Endothelial cell of umbilical vein (primary cell): ENCODE data around the gene CACNB3. TPM values are rescaled to one million over a fixed set of nuclear protein-coding genes. Genes with fewer than 3 reads are reported as not detected.

Experiments used
- BruUV-seq: library from RNA; stranded (reverse); fragments of 400-500 nt; replicated peaks from 2 replicates; lab custom pipeline; 2021; lab: Mats Ljungman, UMichigan
- CTCF ChIA-PET: fragments of 300-600, 350-600 bp; sonication (Branson Sonifier 250); formaldehyde crosslinking; loops from one replicate; lab custom pipeline; 2021; ENCODE audit warnings: antibody characterized with exemption, inconsistent platforms; lab: Charles Lee
- POLR2A ChIA-PET: fragments of 300-600, 350-600 bp; sonication (Branson Sonifier 250); formaldehyde crosslinking; loops from one replicate; lab custom pipeline; 2021; ENCODE audit warnings: antibody characterized with exemption, inconsistent platforms; lab: Charles Lee
- DNase-seq: peaks from one replicate; pipeline ENCODE4 v3.0.0-alpha.2; 2011; ENCODE audit warnings: low read depth, low spot score
- FAIRE-seq: peaks from 2 replicates; lab custom pipeline; 2011; peaks lifted over from hg19 to GRCh38; lab: Jason Lieb, UNC
- H2AFZ ChIP-seq: 2 replicates; pipeline ENCODE4 v1.6.0; 2012; ENCODE audit warnings: low read depth, low read length, control low read depth, inconsistent platforms
- H3K27ac ChIP-seq: 2 replicates; pipeline ENCODE4 v1.5.1; 2011; ENCODE audit warnings: low read depth, mild to moderate bottlenecking, control low read depth, low read length, moderate library complexity; ENCODE audit not compliant: insufficient read depth
- H3K27me3 ChIP-seq, 2 experiments: 2 replicates each; pipeline versions ENCODE4 v1.6.0 to v1.6.1; 2011; ENCODE audit warnings: low read length in 2 of 2, mixed read lengths in 1 of 2; ENCODE audit not compliant: control insufficient read depth in 2 of 2, insufficient read depth in 2 of 2
- H3K36me3 ChIP-seq, 2 experiments: 2 replicates in 1 of 2; 3 replicates in 1 of 2; pipeline ENCODE4 v1.5.1; 2011; ENCODE audit warnings: low read length in 2 of 2, mild to moderate bottlenecking in 1 of 2, moderate library complexity in 1 of 2; ENCODE audit not compliant: control insufficient read depth in 2 of 2, insufficient read depth in 2 of 2; ENCODE audit errors: extremely low read depth in 1 of 2
- H3K4me1 ChIP-seq: 3 replicates; pipeline ENCODE4 v1.5.1; 2011; ENCODE audit warnings: mild to moderate bottlenecking, low read length; ENCODE audit not compliant: control insufficient read depth, insufficient read depth; ENCODE audit errors: extremely low read depth
- H3K4me2 ChIP-seq: 2 replicates; pipeline ENCODE4 v1.6.1; 2011; ENCODE audit warnings: low read length, control low read depth, mixed read lengths; ENCODE audit not compliant: insufficient read depth
- H3K4me3 ChIP-seq, 3 experiments: fragments of 200-600 bp in 1 of 3; sonication (generic), shearing (Covaris generic) in 1 of 3; replicated peaks in 1 of 3; 2 replicates each; pipeline ENCODE4 v1.5.1; 2011 to 2016; ENCODE audit warnings: control low read depth in 3 of 3, low read length in 3 of 3, mild to moderate bottlenecking in 2 of 3, inconsistent platforms in 1 of 3, low read depth in 1 of 3, moderate library complexity in 1 of 3; ENCODE audit not compliant: insufficient read depth in 1 of 3
- H3K79me2 ChIP-seq: 2 replicates; pipeline ENCODE4 v1.6.0; 2012; ENCODE audit warnings: low read length, inconsistent platforms; ENCODE audit not compliant: control insufficient read depth, insufficient read depth
- H3K9ac ChIP-seq: replicated peaks from 2 replicates; pipeline ENCODE3; 2011; ENCODE audit warnings: low read length, control low read depth; ENCODE audit not compliant: insufficient read depth; ENCODE audit errors: extremely low read depth
- H3K9me1 ChIP-seq: replicated peaks from 3 replicates; pipeline ENCODE4 v1.6.0; 2011; ENCODE audit warnings: mild to moderate bottlenecking, low read length; ENCODE audit not compliant: control insufficient read depth, insufficient read depth; ENCODE audit errors: extremely low read depth
- H3K9me3 ChIP-seq: replicated peaks from 2 replicates; pipeline ENCODE4 v1.5.1; 2012; ENCODE audit warnings: low read length, inconsistent platforms; ENCODE audit not compliant: control insufficient read depth, insufficient read depth
- H4K20me1 ChIP-seq: replicated peaks from 2 replicates; pipeline ENCODE3; 2011; ENCODE audit warnings: mild to moderate bottlenecking, low read length; ENCODE audit not compliant: control insufficient read depth, insufficient read depth; ENCODE audit errors: extremely low read depth
- CTCF ChIP-seq, 2 donors: IDR thresholded peaks; 1 replicate in 1 of 2; 2 replicates in 1 of 2; pipeline ENCODE4 v1.5.1; 2011; ENCODE audit warnings: low read length in 2 of 2, mild to moderate bottlenecking in 2 of 2, moderate library complexity in 2 of 2, control low read depth in 1 of 2, inconsistent platforms in 1 of 2, low read depth in 1 of 2; ENCODE audit not compliant: insufficient read depth in 1 of 2; ENCODE audit errors: extremely low read depth in 1 of 2
- EZH2 ChIP-seq: IDR thresholded peaks from 2 replicates; pipeline ENCODE4 v1.6.1; 2012; ENCODE audit warnings: borderline replicate concordance, low read depth, mild to moderate bottlenecking, moderate library complexity, low read length, inconsistent platforms; ENCODE audit not compliant: severe bottlenecking
- FOS ChIP-seq: IDR thresholded peaks from 2 replicates; pipeline ENCODE4 v1.6.1; 2011; ENCODE audit warnings: mild to moderate bottlenecking, low read length, moderate library complexity, borderline replicate concordance; ENCODE audit not compliant: insufficient read depth
- GATA2 ChIP-seq: IDR thresholded peaks from 2 replicates; pipeline ENCODE4 v1.7.0; 2011; ENCODE audit warnings: low read depth, mild to moderate bottlenecking, moderate library complexity, mixed read lengths, low read length; ENCODE audit not compliant: insufficient read length, insufficient read depth
- JUN ChIP-seq: IDR thresholded peaks from 2 replicates; pipeline ENCODE4 v1.6.1; 2011; ENCODE audit warnings: borderline replicate concordance, low read depth; ENCODE audit not compliant: insufficient read length, insufficient read depth
- MAX ChIP-seq: IDR thresholded peaks from 2 replicates; pipeline ENCODE4 v1.6.1; 2011; ENCODE audit not compliant: insufficient read depth, insufficient read length
- MYC ChIP-seq: IDR thresholded peaks from one replicate; pipeline ENCODE4 v1.6.1; 2011; ENCODE audit warnings: mild to moderate bottlenecking, low read depth, low read length
- POLR2A ChIP-seq: IDR thresholded peaks from 2 replicates; pipeline ENCODE4 v1.6.1; 2012; ENCODE audit warnings: low read depth, mild to moderate bottlenecking, control low read depth, low read length
- POLR2AphosphoS5 ChIP-seq: IDR thresholded peaks from 2 replicates; pipeline ENCODE4 v1.6.1; 2012; ENCODE audit warnings: low read depth, mild to moderate bottlenecking, control low read depth, low read length, moderate library complexity; ENCODE audit not compliant: insufficient read depth
- dilution Hi-C: fragments of 300-500 bp; cut with MboI; formaldehyde crosslinking; loops from one replicate; pipeline ENCODE4 v1.15.0; 2019; ENCODE audit warnings: low sequenced_read_pairs; ENCODE audit not compliant: extremely low pct_ligation_motif_present
- intact Hi-C: fragments of 100-400 bp; cut with micrococcal nuclease; formaldehyde crosslinking; loops from one replicate; pipeline ENCODE4 v1.10.0; 2022
- polyA plus RNA-seq, 4 experiments: library from polyadenylated mRNA; depleted of rRNA in 3 of 4; stranded (reverse) in 3 of 4; unstranded in 1 of 4; fragments of >200 nt; gene quantifications; 2 replicates each; pipeline versions ENCODE4 v1.2.1 to v1.2.3, GENCODE V29; 2011 to 2012; ENCODE audit warnings: missing spikeins in 1 of 4
- total RNA-seq: library from RNA; stranded (reverse); gene quantifications from 2 replicates; pipeline ENCODE4 v1.2.3, GENCODE V29; 2021

Gene CACNB3
- total and polyA plus RNA-seq, 2 donors (not counting 3 experiments of a cell fraction or from before 2014, with no cell fraction given): 37.4 to 61.8 TPM

- no TSS peak for BruUV-seq
- H3K9me1 ChIP-seq: no peaks in the 10 kb centered on the region
- H3K9ac ChIP-seq: no peak overlapping the region
- no peaks in the 10 kb centered on the region for H3K79me2 ChIP-seq
- dilution Hi-C loops: no loop called here
- H4K20me1 ChIP-seq: no peaks in the 10 kb centered on the region
- H3K4me1 ChIP-seq: no peaks in the 10 kb centered on the region
- H2AFZ ChIP-seq: no peak overlapping the region
- FAIRE-seq (no peak), DNase-seq (no peak)
- H3K4me2 ChIP-seq: no peak overlapping the region
- CTCF ChIA-PET: interaction anchor here (0.8 to 1.8 kb wide), 6 partner anchors 10 to 28 kb away, joined by 3 to 4 read pairs (median 4); partner anchors contain the start of gene ADCY6
- no peak for TF ChIP-seq POLR2AphosphoS5
- TF ChIP-seq POLR2A: no peak
- TF ChIP-seq CTCF (IDR thresholded peaks at IDR 0.05; ENCODE audit: extremely low read depth in 1 of 2, insufficient read depth in 1 of 2, low read depth in 1 of 2, low read length in 2 of 2): no peak
- no peak for TF ChIP-seq GATA2
- TF ChIP-seq MAX: no peak
- no peak for TF ChIP-seq MYC
- no peak for TF ChIP-seq EZH2
- no peak for TF ChIP-seq JUN
- no peak for TF ChIP-seq FOS
- no peak overlapping the region for H3K4me3 ChIP-seq
- POLR2A ChIA-PET: no interaction called here
- no peaks in the 10 kb centered on the region for H3K9me3 ChIP-seq
- intact Hi-C loops: no loop called here
- H3K27ac ChIP-seq: no peak overlapping the region
- H3K27me3 ChIP-seq: no peaks in the 10 kb centered on the region
- peaks cover 12 to 53% of the 10 kb centered on the region in 2 experiments for H3K36me3 ChIP-seq
Observed at GRCh38 chr12:48768736-48769135, 49.6 kb upstream of the CACNB3 start.
